C4-2B (cell line): ENCODE data around the gene GSTM4.
"Not testable (repeated sequence)": the region's sequence is repeated elsewhere in the genome, so short reads cannot be mapped to it uniquely, and the experiment has no call there.

Source experiments
- ZFX ChIP-seq: fragments of 450-650 bp; IDR thresholded peaks from 2 replicates; pipeline ENCODE4 v1.6.1; 2017
- TF ChIP-seq, protein P1 (sequence below): fragments of 450-650 bp; conservative IDR thresholded peaks from 2 replicates; pipeline ENCODE4 v1.5.1; 2017; ENCODE audit warnings: mild to moderate bottlenecking

DNA sequence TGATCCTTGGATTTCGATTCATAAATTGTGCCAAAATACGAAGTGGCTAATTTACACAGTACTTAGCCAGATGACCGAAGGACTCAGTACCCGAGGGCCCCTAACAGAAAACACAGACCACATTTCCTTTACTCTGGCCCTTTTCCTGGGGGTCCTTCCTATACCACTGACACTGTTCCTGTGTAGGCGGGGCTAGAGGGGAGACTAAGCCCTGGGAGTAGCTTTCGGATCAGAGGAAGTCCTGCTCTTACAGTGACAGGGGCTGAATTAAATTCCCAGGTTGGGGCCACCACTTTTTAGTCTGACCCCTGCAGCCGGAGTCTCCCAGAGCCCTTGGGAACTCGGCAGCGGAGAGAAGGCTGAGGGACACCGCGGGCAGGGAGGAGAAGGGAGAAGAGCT, 31.2 kb downstream of the GSTM4 start:
- TF ChIP-seq, protein P1, sequence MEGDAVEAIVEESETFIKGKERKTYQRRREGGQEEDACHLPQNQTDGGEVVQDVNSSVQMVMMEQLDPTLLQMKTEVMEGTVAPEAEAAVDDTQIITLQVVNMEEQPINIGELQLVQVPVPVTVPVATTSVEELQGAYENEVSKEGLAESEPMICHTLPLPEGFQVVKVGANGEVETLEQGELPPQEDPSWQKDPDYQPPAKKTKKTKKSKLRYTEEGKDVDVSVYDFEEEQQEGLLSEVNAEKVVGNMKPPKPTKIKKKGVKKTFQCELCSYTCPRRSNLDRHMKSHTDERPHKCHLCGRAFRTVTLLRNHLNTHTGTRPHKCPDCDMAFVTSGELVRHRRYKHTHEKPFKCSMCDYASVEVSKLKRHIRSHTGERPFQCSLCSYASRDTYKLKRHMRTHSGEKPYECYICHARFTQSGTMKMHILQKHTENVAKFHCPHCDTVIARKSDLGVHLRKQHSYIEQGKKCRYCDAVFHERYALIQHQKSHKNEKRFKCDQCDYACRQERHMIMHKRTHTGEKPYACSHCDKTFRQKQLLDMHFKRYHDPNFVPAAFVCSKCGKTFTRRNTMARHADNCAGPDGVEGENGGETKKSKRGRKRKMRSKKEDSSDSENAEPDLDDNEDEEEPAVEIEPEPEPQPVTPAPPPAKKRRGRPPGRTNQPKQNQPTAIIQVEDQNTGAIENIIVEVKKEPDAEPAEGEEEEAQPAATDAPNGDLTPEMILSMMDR = not testable (repeated sequence)
- not testable (repeated sequence) for TF ChIP-seq ZFX
